Measurements from ENCODE around the gene EYS. TPM values are rescaled to one million over a fixed set of nuclear protein-coding genes. Genes with fewer than 3 reads are reported as not detected.
A peak's percentile ranks its signal among the peaks of the same experiment; 100 is the strongest.

EYS gene
- total and polyA plus RNA-seq, 2 of the 13 experiments (the other 11 are each of a cell fraction or from before 2014, with no cell fraction given) = 0.04 to 0.07 TPM

- H3K27ac ChIP-seq (ENCODE audit: extremely low read length, insufficient read depth, low read length) = no peak overlapping the region
- ATAC-seq = peak; percentile 41
- H4K20me1 ChIP-seq (ENCODE audit: insufficient read depth, low read length) = no peaks in the 10 kb centered on the region
- no peak for TF ChIP-seq IRF1 (CRISPR knock-in tag; IDR thresholded peaks at IDR 0.05; ENCODE audit: low read depth)
- TF ChIP-seq ZNF530 (CRISPR knock-in tag; IDR thresholded peaks at IDR 0.05; ENCODE audit: low read depth) = no peak
- TF ChIP-seq EED (CRISPR knock-in tag; IDR thresholded peaks at IDR 0.05) = no peak
- TF ChIP-seq HOXD1 (CRISPR knock-in tag; IDR thresholded peaks at IDR 0.05) = no peak
- TF ChIP-seq IKZF5 (CRISPR knock-in tag; IDR thresholded peaks at IDR 0.05) = no peak
- TF ChIP-seq KLF16 (CRISPR knock-in tag; IDR thresholded peaks at IDR 0.05) = no peak
- TF ChIP-seq CENPX (CRISPR knock-in tag; IDR thresholded peaks at IDR 0.05) = no peak
- TF ChIP-seq NR2F1 (CRISPR knock-in tag; IDR thresholded peaks at IDR 0.05) = no peak
- TF ChIP-seq CREB1 (IDR thresholded peaks at IDR 0.05) = no peak
- TF ChIP-seq CREB1 (CRISPR knock-in tag; IDR thresholded peaks at IDR 0.05) = no peak
- H3K9ac ChIP-seq (ENCODE audit: insufficient read depth, low read depth, low read length) = no peak overlapping the region
- BruUV-seq (replicated peaks) = no TSS peak
- no peak overlapping the region for H3K4me2 ChIP-seq (ENCODE audit: low read depth, low read length)
- in situ Hi-C loops (cut with HindIII; ENCODE audit: extremely low pct_ligation_motif_present, low pct_unique_long_range_greater_than_20kb) = loop anchor here (25.0 kb wide), 1 partner anchor 755 kb away; no protein-coding TSS in a partner anchor
- H3K4me1 ChIP-seq (ENCODE audit: insufficient read depth, low read length) = no peaks in the 10 kb centered on the region
- H3K27me3 ChIP-seq (ENCODE audit: control insufficient read depth in 1 of 2, insufficient read depth in 2 of 2, low read length in 2 of 2) = no peaks in the 10 kb centered on the region
- H2AFZ ChIP-seq (ENCODE audit: low read length) = no peak overlapping the region
- no peaks in the 10 kb centered on the region for H3K36me3 ChIP-seq (replicated peaks in 1 of 2; ENCODE audit: control insufficient read depth in 1 of 2, insufficient read depth in 2 of 2, low read length in 2 of 2)
- no peak for DNase-seq (ENCODE audit: low spot score)
- POLR2A ChIA-PET = no interaction called here
- H3K4me3 ChIP-seq (replicated peaks in 1 of 3; ENCODE audit: insufficient read depth in 1 of 3, low read depth in 2 of 3, low read length in 3 of 3) = no peak overlapping the region
- H3K9me3 ChIP-seq (ENCODE audit: low read length) = no peaks in the 10 kb centered on the region
- H3K79me2 ChIP-seq (ENCODE audit: insufficient read depth, low read length) = no peaks in the 10 kb centered on the region
- intact Hi-C loops (cut with micrococcal nuclease; ENCODE audit: unreplicated experiment) = no loop called here
- CTCF ChIA-PET (ENCODE audit: low intra/inter-chr PET ratio, low total read pairs) = no interaction called here
- no peak for FAIRE-seq
- 12% methylated on average over 4 of the region's 4 CpGs for WGBS (ENCODE audit: low lambda C conversion rate)
These were observed 1889.5 kb downstream of the EYS start for GRCh38 chr6:63817492-63818050.

Data from HepG2 (cell line).